ENCODE measurements around the gene EML4.

The EML4 gene

DNA sequence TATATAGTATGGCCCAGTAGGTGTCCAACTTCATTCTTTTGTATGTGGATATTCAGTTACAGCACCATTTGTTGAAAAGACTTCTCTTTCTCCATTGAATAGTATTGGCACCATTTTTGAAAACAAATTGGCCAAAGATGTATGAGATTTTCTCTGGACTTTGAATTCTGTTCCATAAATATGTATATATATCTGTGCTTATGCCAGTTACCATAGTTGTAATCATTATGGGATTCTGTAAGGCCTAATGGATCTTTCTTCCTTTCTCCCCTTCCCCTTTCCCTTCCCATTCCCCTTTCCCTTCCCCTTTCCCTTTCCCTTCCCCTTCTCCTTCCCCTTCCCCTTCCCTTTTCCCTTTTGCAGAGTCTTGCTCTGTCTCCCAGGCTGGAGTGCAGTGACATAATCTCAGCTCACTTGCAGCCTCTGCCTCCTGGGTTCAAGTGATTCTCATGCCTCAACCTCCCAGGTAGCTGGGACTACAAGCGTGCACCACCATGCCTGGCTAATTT lies 140.9 kb downstream of the EML4 start:
- in situ Hi-C loops (cut with HindIII; ENCODE audit: low sequenced_read_pairs), result no loop called here
- TF ChIP-seq, protein P1, sequence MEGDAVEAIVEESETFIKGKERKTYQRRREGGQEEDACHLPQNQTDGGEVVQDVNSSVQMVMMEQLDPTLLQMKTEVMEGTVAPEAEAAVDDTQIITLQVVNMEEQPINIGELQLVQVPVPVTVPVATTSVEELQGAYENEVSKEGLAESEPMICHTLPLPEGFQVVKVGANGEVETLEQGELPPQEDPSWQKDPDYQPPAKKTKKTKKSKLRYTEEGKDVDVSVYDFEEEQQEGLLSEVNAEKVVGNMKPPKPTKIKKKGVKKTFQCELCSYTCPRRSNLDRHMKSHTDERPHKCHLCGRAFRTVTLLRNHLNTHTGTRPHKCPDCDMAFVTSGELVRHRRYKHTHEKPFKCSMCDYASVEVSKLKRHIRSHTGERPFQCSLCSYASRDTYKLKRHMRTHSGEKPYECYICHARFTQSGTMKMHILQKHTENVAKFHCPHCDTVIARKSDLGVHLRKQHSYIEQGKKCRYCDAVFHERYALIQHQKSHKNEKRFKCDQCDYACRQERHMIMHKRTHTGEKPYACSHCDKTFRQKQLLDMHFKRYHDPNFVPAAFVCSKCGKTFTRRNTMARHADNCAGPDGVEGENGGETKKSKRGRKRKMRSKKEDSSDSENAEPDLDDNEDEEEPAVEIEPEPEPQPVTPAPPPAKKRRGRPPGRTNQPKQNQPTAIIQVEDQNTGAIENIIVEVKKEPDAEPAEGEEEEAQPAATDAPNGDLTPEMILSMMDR (IDR thresholded peaks at IDR 0.05; ENCODE audit: low read depth, low read length), result no peak
- DNase-seq (ENCODE audit: low read depth, low spot score), result no peak

DNA sequence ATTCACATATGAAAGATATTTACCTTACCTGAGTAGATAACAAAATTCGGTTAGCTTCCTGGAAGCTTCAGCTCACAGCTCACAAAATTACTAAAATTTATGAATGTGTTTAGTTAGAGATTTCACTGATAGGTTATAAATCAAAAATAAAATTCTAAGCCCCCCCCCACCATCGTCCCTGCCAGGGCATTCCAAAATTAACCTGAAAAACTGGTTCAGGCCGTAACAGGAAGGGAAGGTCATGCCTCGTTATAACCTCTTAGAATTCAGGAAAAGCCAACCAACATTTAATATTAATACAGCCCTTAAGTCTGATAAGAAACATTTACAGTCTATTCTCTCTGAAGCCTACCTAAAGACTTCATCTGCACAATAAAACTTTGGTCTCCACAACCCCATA lies 143.0 kb downstream of the EML4 start:
- no peak overlapping the region for H3K4me3 ChIP-seq (ENCODE audit: low read depth, low read length)
- no peak for DNase-seq (ENCODE audit: low read depth, low spot score)
- in situ Hi-C loops (cut with HindIII; ENCODE audit: low sequenced_read_pairs), result no loop called here
- TF ChIP-seq, protein P1 (IDR thresholded peaks at IDR 0.05; ENCODE audit: low read depth, low read length), result no peak

More for the DNA sequence above, 140.9 kb downstream of the EML4 start:
- H3K4me3 ChIP-seq (ENCODE audit: low read depth, low read length), result no peak overlapping the region

DNA sequence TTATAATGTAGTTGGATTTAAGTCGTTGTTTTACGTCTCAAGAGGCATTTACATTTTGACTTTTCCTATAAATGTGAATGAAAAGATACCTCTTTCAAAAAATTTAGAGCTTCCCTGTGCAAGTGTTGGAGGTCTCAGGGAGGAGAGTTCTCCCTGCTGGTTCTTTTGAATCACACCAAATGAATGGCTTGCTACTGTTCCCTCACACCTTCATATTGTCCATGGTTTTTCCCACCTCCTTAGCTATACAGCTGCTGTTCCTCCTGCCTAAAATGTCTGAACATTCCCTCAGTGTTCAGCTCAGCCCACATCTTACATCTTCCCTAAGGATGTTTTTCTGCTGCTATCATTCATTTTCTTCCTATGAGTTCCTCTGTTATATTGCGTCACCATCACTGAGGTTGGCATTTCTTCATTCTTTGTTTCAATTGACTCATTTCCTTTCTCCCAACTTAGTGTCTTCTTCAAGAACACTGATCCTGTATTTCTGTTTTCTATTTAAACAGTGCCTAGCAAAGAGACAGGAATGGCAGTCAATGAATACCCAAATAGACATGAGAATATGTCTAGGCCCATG lies 145.8 kb downstream of the EML4 start:
- H3K4me3 ChIP-seq (ENCODE audit: low read depth, low read length), result no peak overlapping the region
- TF ChIP-seq, protein P1 (IDR thresholded peaks at IDR 0.05; ENCODE audit: low read depth, low read length), result no peak
- in situ Hi-C loops (cut with HindIII; ENCODE audit: low sequenced_read_pairs), result no loop called here
- peak; percentile 90 for DNase-seq (ENCODE audit: low read depth, low spot score)

DNA sequence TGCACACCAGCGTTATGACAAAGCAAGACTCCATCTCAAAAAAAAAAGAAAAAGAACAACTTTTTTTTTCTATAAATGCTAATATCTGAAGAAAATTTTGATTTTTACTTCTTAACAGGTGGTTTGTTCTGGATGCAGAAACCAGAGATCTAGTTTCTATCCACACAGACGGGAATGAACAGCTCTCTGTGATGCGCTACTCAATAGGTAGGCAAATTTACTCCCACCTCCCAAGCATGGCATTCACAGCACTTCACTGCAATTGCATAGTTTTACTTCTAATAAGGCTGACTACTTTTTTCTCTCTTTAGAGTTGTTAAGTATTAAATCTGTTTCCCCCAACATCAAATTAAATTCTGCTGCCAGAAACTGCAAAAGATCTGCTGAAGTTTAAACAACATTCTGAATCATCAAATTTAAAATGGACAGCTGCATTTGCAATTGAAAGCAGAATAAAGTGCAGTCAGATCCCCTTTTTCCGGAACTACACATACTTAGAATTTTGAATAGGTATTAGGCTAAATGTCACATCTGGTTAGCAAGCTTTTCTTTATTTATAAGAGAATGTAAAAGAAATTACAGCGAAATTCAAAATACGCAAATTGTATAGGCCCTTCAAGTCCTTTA lies 146.8 kb downstream of the EML4 start:
- no peak overlapping the region for H3K4me3 ChIP-seq (ENCODE audit: low read depth, low read length)
- DNase-seq (ENCODE audit: low read depth, low spot score), result no peak
- TF ChIP-seq, protein P1 (IDR thresholded peaks at IDR 0.05; ENCODE audit: low read depth, low read length), result no peak
- in situ Hi-C loops (cut with HindIII; ENCODE audit: low sequenced_read_pairs), result no loop called here

DNA sequence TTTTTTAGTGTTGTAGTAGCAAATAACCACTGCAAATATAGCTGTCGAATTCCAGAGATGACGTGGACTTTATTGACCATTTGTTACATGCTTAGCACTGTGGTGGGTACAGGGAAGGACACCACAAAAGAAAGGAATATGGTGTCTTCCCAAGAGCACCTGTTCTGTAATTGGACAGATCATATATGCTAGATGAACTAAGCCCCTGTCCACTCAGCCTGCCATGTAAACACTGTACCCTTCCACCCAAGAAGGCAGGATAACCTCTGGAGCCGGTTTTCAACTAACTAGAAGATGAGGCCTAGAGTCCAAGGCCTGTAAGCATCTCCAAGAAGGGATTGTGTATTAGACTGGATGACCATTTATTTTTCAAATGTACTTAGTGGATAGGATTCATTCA lies 147.8 kb downstream of the EML4 start:
- in situ Hi-C loops (cut with HindIII; ENCODE audit: low sequenced_read_pairs), result no loop called here

DNA sequence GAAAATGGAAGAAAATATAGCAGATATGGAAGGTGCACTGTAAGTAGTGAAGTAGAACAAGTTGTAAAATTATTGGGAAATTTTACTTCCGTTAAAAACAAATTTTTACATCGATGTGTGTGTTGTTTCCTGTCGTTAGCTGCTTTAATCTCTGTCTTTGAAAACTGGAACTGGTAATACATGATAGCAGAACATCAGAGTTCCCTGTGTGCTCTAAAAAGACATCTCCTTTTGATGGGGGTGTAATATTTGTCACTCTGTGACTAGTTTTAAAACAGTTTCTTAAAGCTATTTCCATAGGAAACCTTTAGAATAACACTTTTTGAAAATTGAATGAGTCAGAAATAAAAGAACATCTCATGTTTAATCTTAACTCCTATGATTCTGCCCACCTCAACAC lies 148.3 kb downstream of the EML4 start:
- DNase-seq (ENCODE audit: low read depth, low spot score), result no peak
- H3K4me3 ChIP-seq (ENCODE audit: low read depth, low read length), result no peak overlapping the region
- in situ Hi-C loops (cut with HindIII; ENCODE audit: low sequenced_read_pairs), result no loop called here
- TF ChIP-seq, protein P1 (IDR thresholded peaks at IDR 0.05; ENCODE audit: low read depth, low read length), result no peak

More for the DNA sequence above, 147.8 kb downstream of the EML4 start:
- H3K4me3 ChIP-seq (ENCODE audit: low read depth, low read length), result no peak overlapping the region
- TF ChIP-seq, protein P1 (IDR thresholded peaks at IDR 0.05; ENCODE audit: low read depth, low read length), result no peak
- no peak for DNase-seq (ENCODE audit: low read depth, low spot score)

All from astrocyte of the spinal cord (primary cell).